A673 (cell line): ENCODE measurements around the gene MSRB3.

Source experiments
- CTCF ChIP-seq: fragments of 300-800, 200-600 bp; sonication (generic); conservative IDR thresholded peaks from 2 replicates; pipeline ENCODE4 v1.5.1; 2017; ENCODE audit warnings: low read depth, mild to moderate bottlenecking, antibody characterized with exemption, low read length, moderate library complexity, mixed read lengths
- EZH2 ChIP-seq: fragments of 200-600 bp; sonication (generic); IDR thresholded peaks from 2 replicates; pipeline ENCODE4 v1.6.1; 2017; ENCODE audit warnings: borderline replicate concordance, low read depth, mild to moderate bottlenecking, mixed read lengths, antibody characterized with exemption, low read length; ENCODE audit not compliant: poor library complexity, severe bottlenecking

- TF ChIP-seq CTCF (no peak), EZH2 (no peak)
Observed at GRCh38 chr12:65496617-65497016, 218.1 kb downstream of the MSRB3 start.
